ENCODE results near the gene RPL37A. TPM values are rescaled to one million over a fixed set of nuclear protein-coding genes. Genes with fewer than 3 reads are reported as not detected.

RPL37A gene
- total and polyA plus RNA-seq, 9 donors: 3,793 to 12,065 (median 4,669) TPM

- no peaks in the 10 kb centered on the region for H3K27me3 ChIP-seq (ENCODE audit: control insufficient read depth, insufficient read depth, low read length)
- peaks cover 35% of the 10 kb centered on the region for H3K4me1 ChIP-seq (ENCODE audit: control insufficient read depth, insufficient read depth, low read length)
- DNase-seq: peak; percentile 83
- 78% methylated on average over 2 of the region's 8 CpGs for WGBS (ENCODE audit: insufficient coverage)
- no peaks in the 10 kb centered on the region for H3K9me3 ChIP-seq (replicated peaks; ENCODE audit: control insufficient read depth, low read depth, low read length)
- peak overlapping the region; percentile 6 for H3K27ac ChIP-seq (ENCODE audit: low read length)
- no peak overlapping the region for H3K4me3 ChIP-seq (ENCODE audit: low read length)
- H3K36me3 ChIP-seq (ENCODE audit: control insufficient read depth, insufficient read depth, low read length): no peaks in the 10 kb centered on the region
These were observed 52.8 kb downstream of the RPL37A start for GRCh38 chr2:216551234-216552068.

GRCh38 chr2:216553093-216553478 lies 54.4 kb downstream of the RPL37A start:
- Histone ChIP-seq H3K9me3 (replicated peaks; ENCODE audit: control insufficient read depth, low read depth, low read length) (no peaks in the 10 kb centered on the region), H3K27ac (ENCODE audit: low read length) (no peak overlapping the region), H3K4me3 (ENCODE audit: low read length) (no peak overlapping the region), H3K27me3 (ENCODE audit: control insufficient read depth, insufficient read depth, low read length) (no peaks in the 10 kb centered on the region), H3K4me1 (ENCODE audit: control insufficient read depth, insufficient read depth, low read length) (peaks cover 36% of the 10 kb centered on the region), H3K36me3 (ENCODE audit: control insufficient read depth, insufficient read depth, low read length) (no peaks in the 10 kb centered on the region)
- 100% methylated on average over 1 of the region's 1 CpG for WGBS (ENCODE audit: insufficient coverage)
- no peak for DNase-seq

Other genes with a start within 250 kb of the RPL37A start
- not detected for gene MARCHF4, start 126.4 kb upstream of the RPL37A start, total RNA-seq
- gene MARCHF4, start 126.4 kb upstream of the RPL37A start, polyA plus RNA-seq (ENCODE audit: insufficient read depth in 1 of 8, insufficient read length in 8 of 8, low replicate concordance in 1 of 8): under 1 TPM; 0.08 to 0.17 (median 0.13) TPM
- 9.0 TPM for gene SMARCAL1, start 86.4 kb upstream of the RPL37A start, total RNA-seq
- 10 to 100 TPM; 17.8 to 22.7 (median 20.9) TPM for gene SMARCAL1, start 86.4 kb upstream of the RPL37A start, polyA plus RNA-seq (ENCODE audit: insufficient read depth in 1 of 8, insufficient read length in 8 of 8, low replicate concordance in 1 of 8)
- 172 TPM for gene IGFBP2, start 134.6 kb downstream of the RPL37A start, total RNA-seq
- gene IGFBP2, start 134.6 kb downstream of the RPL37A start, polyA plus RNA-seq (ENCODE audit: insufficient read depth in 1 of 8, insufficient read length in 8 of 8, low replicate concordance in 1 of 8): 100 to 1,000 TPM; 136 to 277 (median 202) TPM
- 461 TPM for gene IGFBP5, start 196.7 kb downstream of the RPL37A start, total RNA-seq
- gene IGFBP5, start 196.7 kb downstream of the RPL37A start, polyA plus RNA-seq (ENCODE audit: insufficient read depth in 1 of 8, insufficient read length in 8 of 8, low replicate concordance in 1 of 8): 100 to 1,000 TPM; 385 to 666 (median 465) TPM

All from muscle of leg (tissue), 11 donors.